HepG2 (cell line): Measurements from ENCODE around the gene NEDD8. TPM values are rescaled to one million over a fixed set of nuclear protein-coding genes. Genes with fewer than 3 reads are reported as not detected.

Source experiments
- ATAC-seq: fragments of 200-7000 bp; cut with Tn5 transposase; 3 replicates; pipeline ENCODE4 v1.9.1; 2020; ENCODE audit warnings: mild to moderate bottlenecking, moderate library complexity
- BruUV-seq: library from RNA; stranded (reverse); fragments of 400-500 nt; replicated peaks from 2 replicates; lab custom pipeline; 2021; lab: Mats Ljungman, UMichigan
- CTCF ChIA-PET: fragments of 300-600 bp; formaldehyde crosslinking; extraction: SDS; loops from one replicate; lab custom pipeline; 2021; ENCODE audit warnings: low total read pairs, inconsistent platforms, low intra/inter-chr PET ratio; lab: Yijun Ruan, JAX
- POLR2A ChIA-PET: fragments of 350-600 bp; sonication (Branson Sonifier 250); formaldehyde crosslinking; loops from one replicate; lab custom pipeline; 2020; ENCODE audit warnings: antibody characterized with exemption, inconsistent platforms; lab: Yijun Ruan, JAX
- DNase-seq: peaks from one replicate; pipeline ENCODE4 v3.0.0-alpha.2; 2015; ENCODE audit warnings: low spot score
- FAIRE-seq: peaks from 3 replicates; lab custom pipeline; 2011; peaks lifted over from hg19 to GRCh38; lab: Jason Lieb, UNC
- H2AFZ ChIP-seq: one replicate; pipeline ENCODE4 v1.6.1; 2011; ENCODE audit warnings: low read length, inconsistent platforms
- H3K27ac ChIP-seq: fragments of 300-600 bp; 3 replicates; pipeline ENCODE4 v1.8.0; 2011; ENCODE audit warnings: mixed run types, mild to moderate bottlenecking, mixed read lengths, low read length, inconsistent platforms; ENCODE audit not compliant: insufficient read depth; ENCODE audit errors: extremely low read length
- H3K27me3 ChIP-seq, 2 experiments: fragments of 200-600 bp in 1 of 2; 2 replicates in 1 of 2; 3 replicates in 1 of 2; pipeline versions ENCODE4 v1.6.0 to v1.8.0; 2011; ENCODE audit warnings: low read length in 2 of 2, mild to moderate bottlenecking in 2 of 2, moderate library complexity in 2 of 2, inconsistent platforms in 1 of 2; ENCODE audit not compliant: insufficient read depth in 2 of 2, control insufficient read depth in 1 of 2
- H3K36me3 ChIP-seq, 2 experiments: fragments of 200-600 bp in 1 of 2; replicated peaks in 1 of 2; 2 replicates in 1 of 2; 3 replicates in 1 of 2; pipeline versions ENCODE4 v1.5.1 to v1.8.0; 2011; ENCODE audit warnings: low read length in 2 of 2, inconsistent platforms in 1 of 2; ENCODE audit not compliant: insufficient read depth in 2 of 2, control insufficient read depth in 1 of 2
- H3K4me1 ChIP-seq: 2 replicates; pipeline ENCODE4 v1.5.1; 2012; ENCODE audit warnings: low read length, inconsistent platforms; ENCODE audit not compliant: insufficient read depth
- H3K4me2 ChIP-seq: 2 replicates; pipeline ENCODE4 v1.6.0; 2011; ENCODE audit warnings: low read depth, low read length, inconsistent platforms
- H3K4me3 ChIP-seq, 3 experiments: fragments of 200-600 bp in 1 of 3; sonication (generic), shearing (Covaris generic) in 1 of 3; replicated peaks in 1 of 3; 2 replicates each; pipeline ENCODE4 v1.5.1; 2011 to 2016; ENCODE audit warnings: low read length in 3 of 3, inconsistent platforms in 2 of 3, low read depth in 2 of 3, mild to moderate bottlenecking in 2 of 3, control low read depth in 1 of 3, mixed read lengths in 1 of 3; ENCODE audit not compliant: insufficient read depth in 1 of 3
- H3K79me2 ChIP-seq: one replicate; pipeline ENCODE4 v1.6.1; 2011; ENCODE audit warnings: low read length, inconsistent platforms; ENCODE audit not compliant: insufficient read depth
- H3K9ac ChIP-seq: 2 replicates; pipeline ENCODE4 v1.6.0; 2011; ENCODE audit warnings: mild to moderate bottlenecking, low read depth, low read length, inconsistent platforms; ENCODE audit not compliant: insufficient read depth
- H3K9me3 ChIP-seq: 2 replicates; pipeline ENCODE4 v1.5.1; 2012; ENCODE audit warnings: mild to moderate bottlenecking, low read length
- H4K20me1 ChIP-seq: 2 replicates; pipeline ENCODE4 v1.6.0; 2011; ENCODE audit warnings: inconsistent platforms, mild to moderate bottlenecking, low read length, moderate library complexity; ENCODE audit not compliant: insufficient read depth
- AGO2 ChIP-seq: fragments of 200-400 bp; formaldehyde crosslinking; optimal IDR thresholded peaks from 2 replicates; pipeline ENCODE3; 2017; ENCODE audit warnings: mild to moderate bottlenecking, low read depth, low read length, moderate library complexity
- JUNB ChIP-seq: sonication (generic); formaldehyde crosslinking; IDR thresholded peaks from 2 replicates; pipeline ENCODE4 v1.8.0; 2022; ENCODE audit warnings: missing genetic modification reagents, mild to moderate bottlenecking, borderline replicate concordance
- MBNL3 ChIP-seq: fragments of 250-450 bp; sonication (Bioruptor Pico); conservative IDR thresholded peaks from 2 replicates; pipeline ENCODE4 v1.8.0; 2022; ENCODE audit warnings: mild to moderate bottlenecking, inconsistent platforms
- POLR2G ChIP-seq: fragments of 200-400 bp; formaldehyde crosslinking; IDR thresholded peaks from 2 replicates; pipeline ENCODE4 v1.6.1; 2018; ENCODE audit warnings: mild to moderate bottlenecking, low read depth, low read length, moderate library complexity
- RBFOX2 ChIP-seq: fragments of 200-400 bp; formaldehyde crosslinking; IDR thresholded peaks from 2 replicates; pipeline ENCODE4 v1.6.1; 2017; ENCODE audit warnings: low read depth, mild to moderate bottlenecking, low read length
- ZNF225 ChIP-seq: sonication (generic); formaldehyde crosslinking; IDR thresholded peaks from 2 replicates; pipeline ENCODE4 v1.4.0; 2020; ENCODE audit warnings: mild to moderate bottlenecking, missing genetic modification reagents
- ZNF343 ChIP-seq: sonication (generic); formaldehyde crosslinking; IDR thresholded peaks from 2 replicates; pipeline ENCODE4 v1.4.0; 2020; ENCODE audit warnings: mild to moderate bottlenecking, missing genetic modification reagents
- ZNF510 ChIP-seq: sonication (generic); formaldehyde crosslinking; IDR thresholded peaks from 2 replicates; pipeline ENCODE4 v1.4.0; 2020; ENCODE audit warnings: low read depth, mild to moderate bottlenecking, missing genetic modification reagents
- ZNF572 ChIP-seq: sonication (generic); formaldehyde crosslinking; IDR thresholded peaks from 2 replicates; pipeline ENCODE4 v1.5.1; 2020; ENCODE audit warnings: mild to moderate bottlenecking, missing genetic modification reagents
- ZSCAN9 ChIP-seq: IDR thresholded peaks from 2 replicates; pipeline ENCODE4 v1.6.1; 2016; ENCODE audit warnings: borderline replicate concordance
- WGBS: methylation state at CpG from one replicate; pipeline ENCODE4 v1.1.6; 2017; ENCODE audit warnings: low lambda C conversion rate; 5-methylcytosine and 5-hydroxymethylcytosine counted together
- in situ Hi-C: cut with HindIII; loops from 2 replicates; pipeline ENCODE4 v1.10.0; 2017; ENCODE audit warnings: low pct_unique_long_range_greater_than_20kb; ENCODE audit not compliant: extremely low pct_ligation_motif_present
- intact Hi-C: fragments of 100-400 bp; cut with micrococcal nuclease; formaldehyde crosslinking; loops from one replicate; pipeline ENCODE4 v1.10.0; 2022; ENCODE audit not compliant: unreplicated experiment
- polyA plus RNA-seq, 8 experiments: library from polyadenylated mRNA; depleted of rRNA in 3 of 8; stranded (reverse) in 7 of 8; unstranded in 1 of 8; fragments of >200 nt; fragmentation: Illumina TruSeq in 4 of 8; extraction: Trizol in 4 of 8; gene quantifications; 2 replicates each; pipeline versions ENCODE4 v1.2.1 to v1.2.3, GENCODE V29; 2011 to 2016; ENCODE audit warnings: low read depth in 4 of 8, missing spikeins in 1 of 8, mixed read lengths in 1 of 8; ENCODE audit not compliant: insufficient read depth in 1 of 8
- total RNA-seq, 5 experiments: library from RNA; depleted of rRNA; stranded (reverse); fragments of >200 nt; fragmentation: Illumina TruSeq; extraction: Trizol; gene quantifications; 2 replicates each; pipeline ENCODE4 v1.2.3, GENCODE V29; 2016; ENCODE audit warnings: low read depth in 1 of 5
- TF ChIP-seq, protein P1 (sequence below): sonication (generic); formaldehyde crosslinking; IDR thresholded peaks from 2 replicates; pipeline ENCODE4 v1.8.0; 2022; ENCODE audit warnings: mild to moderate bottlenecking, missing genetic modification reagents; ENCODE audit not compliant: insufficient replicate concordance
- TF ChIP-seq, protein P2 (sequence below): sonication (generic); formaldehyde crosslinking; IDR thresholded peaks from 2 replicates; pipeline ENCODE4 v1.4.0; 2020; ENCODE audit warnings: mild to moderate bottlenecking, missing genetic modification reagents
- TF ChIP-seq, protein P3 (sequence below): sonication (generic); formaldehyde crosslinking; IDR thresholded peaks from 2 replicates; pipeline ENCODE4 v1.5.0; 2020; ENCODE audit warnings: mild to moderate bottlenecking, low read depth, missing genetic modification reagents, borderline replicate concordance

Gene NEDD8
- total and polyA plus RNA-seq, 2 of the 13 experiments (the other 11 are each of a cell fraction or from before 2014, with no cell fraction given), result 535 to 713 TPM

DNA sequence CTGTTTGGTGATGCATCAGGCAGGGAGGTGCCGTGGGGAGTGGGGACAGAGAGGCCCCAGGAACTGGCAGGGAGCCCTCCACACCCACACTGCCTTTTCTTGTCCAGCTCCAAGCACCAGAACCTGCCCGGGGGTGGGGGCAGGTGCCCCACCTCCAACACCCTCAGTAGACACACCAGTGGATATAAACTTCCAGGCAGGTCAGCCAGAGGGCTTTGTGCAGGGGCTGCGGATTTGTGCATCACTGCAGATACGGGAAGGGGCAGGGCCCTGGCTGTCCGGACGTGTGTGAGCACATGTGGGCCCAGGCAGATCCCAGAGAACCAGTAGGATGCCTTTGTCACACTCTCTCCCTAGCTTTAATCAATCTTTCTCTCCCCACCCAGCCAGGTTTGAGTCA, 32.1 kb upstream of the NEDD8 start (continued):
- TF ChIP-seq, protein P1, sequence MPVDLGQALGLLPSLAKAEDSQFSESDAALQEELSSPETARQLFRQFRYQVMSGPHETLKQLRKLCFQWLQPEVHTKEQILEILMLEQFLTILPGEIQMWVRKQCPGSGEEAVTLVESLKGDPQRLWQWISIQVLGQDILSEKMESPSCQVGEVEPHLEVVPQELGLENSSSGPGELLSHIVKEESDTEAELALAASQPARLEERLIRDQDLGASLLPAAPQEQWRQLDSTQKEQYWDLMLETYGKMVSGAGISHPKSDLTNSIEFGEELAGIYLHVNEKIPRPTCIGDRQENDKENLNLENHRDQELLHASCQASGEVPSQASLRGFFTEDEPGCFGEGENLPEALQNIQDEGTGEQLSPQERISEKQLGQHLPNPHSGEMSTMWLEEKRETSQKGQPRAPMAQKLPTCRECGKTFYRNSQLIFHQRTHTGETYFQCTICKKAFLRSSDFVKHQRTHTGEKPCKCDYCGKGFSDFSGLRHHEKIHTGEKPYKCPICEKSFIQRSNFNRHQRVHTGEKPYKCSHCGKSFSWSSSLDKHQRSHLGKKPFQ, result no peak
- peak; percentile 40; the same call in 1 of the 2 replicates for TF ChIP-seq ZNF225 (CRISPR knock-in tag)
- TF ChIP-seq POLR2G, result peak; percentile 16; the same call in 1 of the 2 replicates
- TF ChIP-seq, protein P2, sequence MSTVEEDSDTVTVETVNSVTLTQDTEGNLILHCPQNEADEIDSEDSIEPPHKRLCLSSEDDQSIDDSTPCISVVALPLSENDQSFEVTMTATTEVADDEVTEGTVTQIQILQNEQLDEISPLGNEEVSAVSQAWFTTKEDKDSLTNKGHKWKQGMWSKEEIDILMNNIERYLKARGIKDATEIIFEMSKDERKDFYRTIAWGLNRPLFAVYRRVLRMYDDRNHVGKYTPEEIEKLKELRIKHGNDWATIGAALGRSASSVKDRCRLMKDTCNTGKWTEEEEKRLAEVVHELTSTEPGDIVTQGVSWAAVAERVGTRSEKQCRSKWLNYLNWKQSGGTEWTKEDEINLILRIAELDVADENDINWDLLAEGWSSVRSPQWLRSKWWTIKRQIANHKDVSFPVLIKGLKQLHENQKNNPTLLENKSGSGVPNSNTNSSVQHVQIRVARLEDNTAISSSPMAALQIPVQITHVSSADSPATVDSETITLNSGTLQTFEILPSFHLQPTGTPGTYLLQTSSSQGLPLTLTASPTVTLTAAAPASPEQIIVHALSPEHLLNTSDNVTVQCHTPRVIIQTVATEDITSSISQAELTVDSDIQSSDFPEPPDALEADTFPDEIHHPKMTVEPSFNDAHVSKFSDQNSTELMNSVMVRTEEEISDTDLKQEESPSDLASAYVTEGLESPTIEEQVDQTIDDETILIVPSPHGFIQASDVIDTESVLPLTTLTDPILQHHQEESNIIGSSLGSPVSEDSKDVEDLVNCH (CRISPR knock-in tag), result no peak
- TF ChIP-seq MBNL3 (CRISPR knock-in tag), result no peak
- TF ChIP-seq ZSCAN9 (CRISPR knock-in tag), result no peak
- no peak for TF ChIP-seq ZNF572 (CRISPR knock-in tag)
- TF ChIP-seq JUNB, result no peak
- TF ChIP-seq ZNF510 (CRISPR knock-in tag), result no peak
- TF ChIP-seq AGO2, result peak; percentile 39

DNA sequence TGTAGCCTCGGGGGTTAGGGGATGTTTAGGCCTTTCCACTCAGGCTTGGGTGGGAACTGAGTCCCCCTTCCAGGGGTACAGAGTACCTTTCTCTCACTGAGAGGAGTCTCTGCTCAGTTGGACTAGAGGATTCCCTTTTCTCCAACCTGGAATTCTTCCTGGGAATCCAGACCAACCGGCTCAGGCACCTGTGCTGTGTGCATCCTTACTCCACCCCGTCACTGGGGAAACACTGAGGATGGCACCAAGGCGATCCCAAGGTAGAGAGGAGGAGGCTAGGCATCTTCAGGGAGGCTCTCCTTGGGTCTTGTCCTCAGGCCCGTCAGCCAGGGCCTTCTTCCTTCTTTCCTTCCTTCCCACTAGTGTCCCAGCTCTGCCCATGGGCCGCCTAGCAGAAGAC, 31.7 kb upstream of the NEDD8 start:
- intact Hi-C loops, result no loop called here
- Histone ChIP-seq H3K36me3 (peaks cover 19 to 33% of the 10 kb centered on the region in 2 experiments; a peak in 4 of 5 replicates), H3K4me1 (peaks cover 13% of the 10 kb centered on the region), H4K20me1 (no peaks in the 10 kb centered on the region), H3K27me3 (no peaks in the 10 kb centered on the region), H3K4me3 (no peak overlapping the region), H3K27ac (no peak overlapping the region), H3K9me3 (no peaks in the 10 kb centered on the region), H3K4me2 (no peak overlapping the region), H3K9ac (peak overlapping the region; percentile 5; the same call in 1 of the 2 replicates), H3K79me2 (no peaks in the 10 kb centered on the region), H2AFZ (no peak overlapping the region)
- POLR2A ChIA-PET, result interaction anchor here (1.6 to 16.5 kb wide), 3 partner anchors 12 to 44 kb away, joined by 7 to 435 read pairs (median 23); partner anchors contain the start of genes CIDEB and TINF2
- DNase-seq (no peak), FAIRE-seq (no peak), ATAC-seq (no peak)
- WGBS, result 87% methylated on average over 6 of the region's 6 CpGs
- CTCF ChIA-PET, result no interaction called here
- TF ChIP-seq ZNF343 (CRISPR knock-in tag) (0 out of 2 replicates have a peak, but pooled peaks have one; percentile 39), RBFOX2 (peak; percentile 4; the same call in 1 of the 2 replicates)
- TF ChIP-seq, protein P3, sequence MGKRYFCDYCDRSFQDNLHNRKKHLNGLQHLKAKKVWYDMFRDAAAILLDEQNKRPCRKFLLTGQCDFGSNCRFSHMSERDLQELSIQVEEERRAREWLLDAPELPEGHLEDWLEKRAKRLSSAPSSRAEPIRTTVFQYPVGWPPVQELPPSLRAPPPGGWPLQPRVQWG (CRISPR knock-in tag), result no peak
- BruUV-seq, result no TSS peak
- in situ Hi-C loops, result no loop called here
